Germinal center (tissue), 1 donor: ENCODE results near the gene LINC01488.

ENCODE experiments used
- DNase-seq: peaks from one replicate; pipeline ENCODE4 v3.0.0; 2012; ENCODE audit warnings: mixed read lengths, low spot score

LINC01488 gene

GRCh38 chr11:69510471-69511357 lies 29.3 kb downstream of the LINC01488 start:
- no peak for DNase-seq

GRCh38 chr11:69511358-69512055 lies 30.0 kb downstream of the LINC01488 start:
- no peak for DNase-seq

GRCh38 chr11:69512136-69512535 lies 30.7 kb downstream of the LINC01488 start:
- no peak for DNase-seq

- DNase-seq: no peak
Measured at GRCh38 chr11:69512790-69513189, 31.3 kb downstream of the LINC01488 start.

GRCh38 chr11:69513196-69513595 lies 31.7 kb downstream of the LINC01488 start:
- DNase-seq: no peak

- DNase-seq: no peak
Measured at GRCh38 chr11:69513663-69514224, 32.3 kb downstream of the LINC01488 start.

- DNase-seq: no peak
Measured at GRCh38 chr11:69514771-69515170, 33.3 kb downstream of the LINC01488 start.

GRCh38 chr11:69515271-69516245 lies 34.1 kb downstream of the LINC01488 start:
- DNase-seq: no peak

- DNase-seq: no peak
Measured at GRCh38 chr11:69516526-69516925, 35.1 kb downstream of the LINC01488 start.

GRCh38 chr11:69518081-69518950 lies 36.9 kb downstream of the LINC01488 start:
- DNase-seq: no peak

GRCh38 chr11:69520186-69520916 lies 38.9 kb downstream of the LINC01488 start:
- no peak for DNase-seq

GRCh38 chr11:69521457-69521856 lies 40.0 kb downstream of the LINC01488 start:
- no peak for DNase-seq

GRCh38 chr11:69523453-69523852 lies 42.0 kb downstream of the LINC01488 start:
- DNase-seq: no peak

- no peak for DNase-seq
Measured at GRCh38 chr11:69524291-69524882, 42.9 kb downstream of the LINC01488 start.

GRCh38 chr11:69524991-69525411 lies 43.5 kb downstream of the LINC01488 start:
- no peak for DNase-seq

GRCh38 chr11:69525516-69526452 lies 44.3 kb downstream of the LINC01488 start:
- DNase-seq: no peak

- no peak for DNase-seq
Measured at GRCh38 chr11:69526453-69526810, 45.0 kb downstream of the LINC01488 start.

- DNase-seq: no peak
Measured at GRCh38 chr11:69529001-69529400, 47.5 kb downstream of the LINC01488 start.
